Activated CD4-positive, alpha-beta T cell treated with anti-CD3 and anti-CD28 coated beads, Interleukin-2, amount 50 U/mL, for 48 hours (primary cell): Measurements from ENCODE around the gene GRIK1.
"Not testable (repeated sequence)": the region's sequence is repeated elsewhere in the genome, so short reads cannot be mapped to it uniquely, and the experiment has no call there.

ENCODE experiments used
- DNase-seq, 2 experiments: peaks; one replicate each; pipeline ENCODE4 v3.0.0-alpha.2; 2020

GRIK1 gene

GRCh38 chr21:29639366-29640079 is 300.3 kb downstream of the GRIK1 start:
- no peak for DNase-seq

GRCh38 chr21:29638761-29639327 is 301.0 kb downstream of the GRIK1 start:
- DNase-seq = no peak

GRCh38 chr21:29638138-29638537 is 301.7 kb downstream of the GRIK1 start:
- no peak for DNase-seq

- DNase-seq = no peak
Observed at GRCh38 chr21:29637553-29637952, 302.2 kb downstream of the GRIK1 start.

- no peak for DNase-seq
Observed at GRCh38 chr21:29637134-29637533, 302.7 kb downstream of the GRIK1 start.

- no peak for DNase-seq
Observed at GRCh38 chr21:29634418-29634817, 305.4 kb downstream of the GRIK1 start.

GRCh38 chr21:29633756-29634155 is 306.0 kb downstream of the GRIK1 start:
- DNase-seq = no peak

- no peak for DNase-seq
Observed at GRCh38 chr21:29630441-29630840, 309.4 kb downstream of the GRIK1 start.

GRCh38 chr21:29627905-29628304 is 311.9 kb downstream of the GRIK1 start:
- DNase-seq = no peak

- DNase-seq = no peak
Observed at GRCh38 chr21:29626801-29627470, 312.9 kb downstream of the GRIK1 start.

GRCh38 chr21:29625990-29626389 is 313.8 kb downstream of the GRIK1 start:
- no peak for DNase-seq

GRCh38 chr21:29624776-29625175 is 315.0 kb downstream of the GRIK1 start:
- DNase-seq = no peak

GRCh38 chr21:29621525-29621924 is 318.3 kb downstream of the GRIK1 start:
- DNase-seq = no peak

GRCh38 chr21:29616209-29616751 is 323.5 kb downstream of the GRIK1 start:
- DNase-seq = no peak

GRCh38 chr21:29613877-29614276 is 325.9 kb downstream of the GRIK1 start:
- DNase-seq = no peak

GRCh38 chr21:29613021-29613420 is 326.8 kb downstream of the GRIK1 start:
- no peak for DNase-seq

GRCh38 chr21:29610779-29611360 is 328.9 kb downstream of the GRIK1 start:
- no peak for DNase-seq

- DNase-seq = no peak
Observed at GRCh38 chr21:29606613-29607012, 333.2 kb downstream of the GRIK1 start.

GRCh38 chr21:29605219-29605618 is 334.6 kb downstream of the GRIK1 start:
- not testable (repeated sequence) for DNase-seq

- no peak for DNase-seq
Observed at GRCh38 chr21:29604076-29604475, 335.7 kb downstream of the GRIK1 start.

GRCh38 chr21:29601047-29601446 is 338.7 kb downstream of the GRIK1 start:
- DNase-seq = no peak

GRCh38 chr21:29586696-29587095 is 353.1 kb downstream of the GRIK1 start:
- DNase-seq = no peak

GRCh38 chr21:29585462-29585861 is 354.3 kb downstream of the GRIK1 start:
- no peak for DNase-seq
